G401 (cell line): ENCODE results near the gene FAM110D. TPM values are rescaled to one million over a fixed set of nuclear protein-coding genes. Genes with fewer than 3 reads are reported as not detected.

Source experiments
- DNase-seq: peaks from one replicate; pipeline ENCODE4 v3.0.0-alpha.2; 2015; ENCODE audit warnings: low spot score
- in situ Hi-C: cut with HindIII; loops from 2 replicates; pipeline ENCODE4 v1.10.0; 2016; ENCODE audit warnings: low sequenced_read_pairs, mixed read lengths
- total RNA-seq: library from RNA; depleted of rRNA; stranded (reverse); fragments of >200 nt; shearing (Covaris generic); gene quantifications from 2 replicates; pipeline ENCODE4 v1.2.3, GENCODE V29; 2014

FAM110D gene
- total RNA-seq, 1 experiment from 2014 or later, result 3.5 TPM

DNA sequence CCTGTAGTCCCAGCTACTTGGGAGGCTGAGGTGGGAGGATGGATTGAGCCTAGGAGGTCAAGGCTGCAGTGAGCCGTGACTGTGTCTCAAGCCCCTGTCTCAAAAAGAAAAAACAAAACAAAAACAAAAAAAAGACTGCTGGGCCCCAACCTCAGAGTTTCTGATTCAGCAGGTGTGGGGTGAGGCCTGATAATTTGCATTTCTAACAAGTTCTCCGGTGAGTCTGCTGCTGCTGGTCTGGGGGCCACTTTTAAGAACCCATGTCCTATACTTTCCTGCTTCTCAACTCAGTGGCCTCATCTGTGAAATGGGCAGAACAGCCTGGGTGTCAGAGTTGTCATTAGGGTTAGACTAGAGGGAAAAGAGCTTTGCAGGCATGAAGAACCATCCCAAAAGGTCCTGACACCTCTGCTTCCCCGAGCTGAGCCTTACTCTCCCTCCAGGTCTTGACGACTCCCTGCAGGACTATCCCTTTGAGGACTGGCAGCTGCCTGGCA, 21.2 kb downstream of the FAM110D start:
- in situ Hi-C loops, result no loop called here
- DNase-seq, result no peak

DNA sequence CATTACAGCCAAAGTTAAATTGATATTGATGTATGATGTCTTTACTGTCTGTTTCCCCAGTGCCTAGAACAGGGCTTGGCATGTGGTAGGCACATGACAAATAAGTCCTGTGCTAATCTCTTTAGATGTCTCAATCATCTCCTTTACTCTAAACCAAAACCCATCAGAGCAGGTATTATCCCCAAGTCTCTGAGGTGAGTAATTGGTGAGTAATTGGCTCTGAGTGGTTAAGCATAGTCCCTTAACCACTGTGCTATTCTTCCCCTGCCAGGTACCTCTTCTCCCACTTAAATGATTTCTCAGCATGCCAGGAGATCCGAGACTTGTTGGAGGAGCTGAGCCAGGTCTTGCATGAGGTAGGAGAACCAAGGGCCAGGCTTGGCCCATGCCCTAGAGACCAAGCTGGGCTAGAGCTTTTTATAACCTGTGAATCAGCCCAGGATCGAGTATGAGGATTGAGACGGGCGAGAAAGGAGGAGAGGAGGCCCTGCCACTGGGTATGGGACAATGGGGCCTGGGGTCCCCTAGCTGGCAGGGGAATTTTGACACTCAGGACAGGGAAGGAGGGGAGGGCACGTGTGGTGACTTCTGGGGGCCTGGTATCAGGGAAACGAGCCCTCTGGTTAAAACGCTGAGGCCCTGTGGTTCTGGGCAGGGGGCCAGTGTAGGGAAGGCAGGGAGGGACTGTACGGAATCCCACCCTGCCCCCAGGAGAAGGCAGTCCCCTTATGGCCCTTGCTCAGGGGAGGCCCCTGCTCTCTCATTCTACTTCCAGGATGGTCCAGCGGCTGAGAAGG, 22.9 kb downstream of the FAM110D start:
- in situ Hi-C loops, result no loop called here
- no peak for DNase-seq

GRCh38 chr1:26182383-26182696, 23.5 kb downstream of the FAM110D start:
- no peak for DNase-seq
- in situ Hi-C loops, result no loop called here

DNA sequence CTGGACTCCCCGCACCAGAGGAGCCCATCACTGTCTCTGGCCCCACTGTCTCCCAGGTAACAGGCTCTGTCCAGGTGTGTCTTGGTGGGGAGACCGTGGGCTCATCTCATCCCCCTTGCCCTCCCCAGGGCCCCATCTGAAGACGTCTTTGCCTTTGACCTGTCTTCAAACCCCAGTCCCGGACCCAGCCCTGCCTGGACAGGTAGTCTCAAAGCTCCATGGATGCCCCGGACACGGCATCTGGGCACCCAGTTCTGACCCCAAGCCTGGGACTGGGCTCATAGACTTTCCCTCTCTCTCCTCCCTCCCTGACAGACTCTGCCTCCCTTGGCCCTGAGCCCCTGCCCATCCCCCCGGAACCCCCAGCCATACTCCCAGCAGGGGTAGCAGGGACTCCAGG, 25.2 kb downstream of the FAM110D start:
- in situ Hi-C loops, result no loop called here
- DNase-seq, result no peak

DNA sequence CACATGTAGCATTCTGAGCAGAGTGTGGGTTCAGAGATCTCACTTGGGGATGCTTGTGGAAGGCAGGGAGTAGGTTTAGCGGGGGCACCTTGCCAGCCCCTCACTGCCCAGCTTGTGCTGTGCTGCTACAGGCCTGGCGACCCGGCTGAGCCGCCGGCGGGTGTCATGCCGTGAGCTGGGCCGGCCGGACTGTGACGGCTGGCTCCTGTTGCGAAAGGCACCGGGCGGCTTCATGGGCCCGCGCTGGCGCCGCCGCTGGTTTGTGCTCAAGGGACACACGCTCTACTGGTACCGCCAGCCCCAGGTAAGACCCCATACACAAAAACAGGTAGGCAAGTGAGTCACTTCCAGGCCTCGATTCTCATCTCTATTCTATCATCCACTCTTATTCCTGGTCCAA, 26.0 kb downstream of the FAM110D start:
- DNase-seq, result no peak
- in situ Hi-C loops, result no loop called here

GRCh38 chr1:26187882-26188281, 29.0 kb downstream of the FAM110D start:
- no peak for DNase-seq
- in situ Hi-C loops, result no loop called here

DNA sequence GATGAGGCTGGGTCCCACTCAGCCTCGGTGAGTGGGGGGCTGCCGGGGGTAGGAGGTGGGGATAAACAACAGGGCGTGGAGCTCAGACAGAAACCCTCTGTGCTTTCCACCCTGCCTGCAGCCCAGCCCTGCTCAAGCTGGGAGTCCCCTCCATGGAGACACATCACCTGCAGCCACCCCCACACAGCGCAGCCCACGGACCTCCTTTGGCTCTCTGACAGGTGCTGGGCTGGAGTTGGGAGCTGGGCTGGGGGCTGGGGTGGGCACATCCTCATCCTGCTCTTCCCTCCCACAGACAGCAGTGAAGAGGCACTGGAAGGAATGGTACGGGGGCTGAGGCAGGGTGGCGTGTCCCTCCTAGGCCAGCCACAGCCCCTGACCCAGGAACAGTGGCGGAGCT, 29.6 kb downstream of the FAM110D start:
- DNase-seq, result no peak
- in situ Hi-C loops, result no loop called here

DNA sequence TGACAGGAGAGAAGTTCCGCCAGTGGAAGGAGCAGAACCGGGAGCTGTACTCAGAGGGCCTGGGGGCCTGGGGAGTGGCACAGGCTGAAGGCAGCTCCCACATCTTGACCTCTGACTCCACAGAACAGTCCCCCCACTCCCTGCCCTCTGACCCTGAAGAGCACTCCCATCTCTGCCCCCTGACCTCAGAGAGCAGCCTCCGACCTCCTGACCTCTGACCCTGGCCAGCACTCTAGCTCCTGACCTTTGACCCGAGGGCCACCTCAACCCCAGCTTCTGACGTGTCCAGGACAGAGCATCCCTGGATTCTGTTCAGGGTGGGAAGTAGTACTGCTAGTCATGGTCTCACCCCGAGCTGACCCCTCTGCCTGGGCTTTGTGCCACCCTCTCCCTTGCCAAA, 30.5 kb downstream of the FAM110D start:
- DNase-seq, result no peak
- in situ Hi-C loops, result no loop called here

DNA sequence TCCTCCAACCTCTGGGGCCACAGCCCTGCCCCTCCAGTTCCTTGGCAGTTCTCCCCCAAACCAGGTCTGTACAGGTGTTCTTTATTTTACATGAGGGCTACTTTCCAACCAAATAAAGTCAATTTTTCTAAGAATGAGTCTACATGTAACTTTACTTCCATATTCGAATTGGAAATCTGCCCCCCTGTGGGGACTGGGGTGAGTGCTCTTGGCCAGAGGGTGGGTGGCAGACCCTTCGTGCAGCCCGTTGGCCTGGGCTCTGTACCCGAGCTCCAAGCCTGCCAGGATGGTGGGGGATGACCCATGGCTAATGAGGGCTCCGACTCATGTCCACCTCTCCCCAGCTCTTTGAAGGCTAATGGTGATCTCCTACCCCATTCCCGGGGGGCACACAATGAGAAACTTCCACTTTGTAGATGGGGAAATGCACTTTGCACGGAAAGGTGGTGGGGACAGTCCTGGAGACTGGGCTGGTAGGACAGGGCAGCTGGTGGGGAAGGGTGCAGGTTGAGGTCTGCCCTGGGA, 30.9 kb downstream of the FAM110D start:
- in situ Hi-C loops, result no loop called here
- no peak for DNase-seq

DNA sequence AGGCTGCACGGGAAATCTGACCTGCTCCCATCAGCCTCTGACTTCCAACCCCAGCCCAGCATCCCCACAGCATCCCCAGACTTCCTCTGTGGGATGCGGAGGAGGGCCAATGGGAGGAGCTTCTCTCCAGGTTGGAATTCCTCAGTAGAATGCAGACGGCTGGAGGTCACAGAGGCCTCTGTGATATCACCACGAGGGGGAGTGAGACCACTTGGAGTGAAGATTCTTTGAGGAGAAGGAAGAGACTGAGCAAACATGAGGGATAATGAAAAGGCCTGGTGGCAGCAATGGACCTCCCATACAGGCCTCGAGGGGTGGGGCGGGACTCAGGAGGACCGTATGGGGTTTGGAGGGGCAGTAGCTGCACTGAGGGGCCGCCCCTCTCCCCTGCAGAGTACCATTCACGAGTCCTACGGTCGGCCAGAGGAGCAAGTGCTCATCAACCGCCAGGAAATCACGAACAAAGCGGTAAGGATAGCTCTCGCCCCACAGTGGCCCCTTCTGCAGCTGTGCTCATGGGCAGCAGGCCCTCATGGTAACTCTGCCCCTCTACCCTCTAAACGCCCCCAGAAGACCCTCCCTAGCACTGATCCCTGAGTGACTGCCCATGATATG, 31.6 kb downstream of the FAM110D start, which contains the start of gene CATSPER4:
CATSPER4 (plus strand) TSS at position 230 of the 615 bp plus-strand sequence; CDS start at position 256, 26 bp downstream.
- in situ Hi-C loops, result no loop called here
- peak; percentile 29 for DNase-seq

GRCh38 chr1:26191739-26192138, 32.9 kb downstream of the FAM110D start:
- DNase-seq, result no peak
- in situ Hi-C loops, result no loop called here

DNA sequence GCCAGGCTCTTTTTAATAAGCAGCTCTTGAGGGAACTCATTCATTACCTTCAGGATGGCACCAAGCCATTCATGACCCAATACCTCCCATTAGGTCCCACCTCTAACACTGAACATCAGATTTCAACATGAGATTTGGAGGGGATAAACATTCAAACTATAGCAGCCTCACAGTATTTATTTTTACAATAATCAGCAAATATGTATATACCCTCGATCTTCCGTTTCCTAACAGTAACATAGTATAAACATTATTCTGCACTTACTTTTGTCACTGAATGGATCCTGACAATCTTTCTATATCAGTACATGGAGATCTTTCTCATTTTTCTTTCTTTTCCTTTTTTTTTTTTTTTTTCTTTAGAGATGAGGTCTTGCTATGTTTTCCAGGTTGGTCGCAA, 36.9 kb downstream of the FAM110D start:
- in situ Hi-C loops, result no loop called here
- DNase-seq, result no peak

DNA sequence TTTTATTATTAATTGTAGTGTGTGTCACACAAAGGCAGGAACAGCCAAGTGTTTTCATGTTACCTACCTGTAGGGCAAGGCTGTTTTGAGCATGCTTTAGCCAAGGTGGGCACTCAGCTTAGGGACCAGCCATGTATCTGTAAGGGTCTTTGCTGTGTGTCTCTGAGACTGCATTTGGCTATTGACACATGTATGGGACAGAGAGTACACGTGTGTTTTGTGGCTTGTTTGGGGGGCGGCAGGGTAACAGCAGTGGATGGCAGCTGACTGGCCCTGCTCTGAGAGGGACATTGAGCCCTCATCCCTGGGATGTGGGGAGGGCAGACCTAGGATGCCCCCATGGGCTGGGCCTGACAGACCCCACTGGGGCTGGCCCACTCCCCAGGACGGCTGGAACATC, 38.4 kb downstream of the FAM110D start:
- DNase-seq, result no peak
- in situ Hi-C loops, result no loop called here

GRCh38 chr1:26197813-26198212, 38.9 kb downstream of the FAM110D start:
- DNase-seq, result no peak
- in situ Hi-C loops, result no loop called here

DNA sequence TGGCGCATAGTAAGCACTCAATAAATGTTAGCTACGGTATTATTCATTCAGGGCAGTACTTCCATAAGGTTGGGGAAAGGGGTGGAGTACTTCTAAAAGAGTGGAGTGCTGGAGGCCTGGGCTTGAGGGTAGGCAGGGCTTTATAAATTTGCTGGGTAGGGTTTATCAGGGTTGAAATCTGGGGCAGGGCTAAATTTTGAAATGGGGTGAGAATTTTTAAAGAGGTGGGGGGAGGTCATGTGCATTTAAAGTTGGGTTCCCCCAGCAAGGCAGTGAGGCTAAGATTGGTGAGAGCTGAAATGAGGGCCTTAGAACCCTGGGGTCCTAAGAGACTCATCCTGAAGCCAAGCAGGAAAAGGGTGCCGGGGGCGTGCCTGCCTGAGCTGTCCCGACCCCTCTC, 41.5 kb downstream of the FAM110D start:
- no peak for DNase-seq
- in situ Hi-C loops, result no loop called here

DNA sequence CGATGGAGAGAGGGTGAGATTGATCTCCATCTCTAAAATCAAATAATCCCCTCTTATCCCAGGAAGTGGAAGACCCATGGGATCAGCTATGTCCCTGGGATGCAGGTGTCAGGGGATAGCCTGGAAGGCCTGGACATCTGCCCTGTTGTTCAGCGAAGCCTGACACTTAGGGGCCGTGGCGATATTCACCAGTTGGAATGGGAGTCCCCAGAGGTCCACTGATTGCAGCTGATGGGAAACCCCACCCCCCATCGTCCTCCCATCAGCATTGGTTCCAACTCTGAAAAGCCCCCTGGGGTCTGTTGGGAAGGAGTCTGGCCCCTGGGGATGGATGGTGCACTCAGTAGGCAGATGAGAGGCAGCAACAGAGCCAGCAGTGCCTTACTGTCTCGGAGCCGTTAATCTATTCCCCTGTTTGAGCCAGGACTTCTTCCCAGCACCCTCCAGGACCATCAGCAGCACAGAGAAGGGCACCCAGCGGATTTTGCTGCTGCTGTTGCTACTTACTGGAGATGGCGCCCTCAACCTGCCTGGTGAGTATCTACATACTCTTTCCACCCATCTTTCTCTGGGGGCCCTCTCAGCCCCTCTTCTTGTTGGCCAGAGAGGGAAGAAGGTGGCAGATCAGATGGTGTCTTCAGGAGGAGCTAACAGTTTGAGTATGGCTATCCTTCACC, 44.9 kb downstream of the FAM110D start:
- in situ Hi-C loops, result no loop called here
- DNase-seq, result no peak

GRCh38 chr1:26210147-26210870, 51.4 kb downstream of the FAM110D start:
- DNase-seq, result no peak
- in situ Hi-C loops, result no loop called here

- in situ Hi-C loops, result no loop called here
- no peak for DNase-seq
Observed at GRCh38 chr1:26212726-26213125, 53.8 kb downstream of the FAM110D start.

DNA sequence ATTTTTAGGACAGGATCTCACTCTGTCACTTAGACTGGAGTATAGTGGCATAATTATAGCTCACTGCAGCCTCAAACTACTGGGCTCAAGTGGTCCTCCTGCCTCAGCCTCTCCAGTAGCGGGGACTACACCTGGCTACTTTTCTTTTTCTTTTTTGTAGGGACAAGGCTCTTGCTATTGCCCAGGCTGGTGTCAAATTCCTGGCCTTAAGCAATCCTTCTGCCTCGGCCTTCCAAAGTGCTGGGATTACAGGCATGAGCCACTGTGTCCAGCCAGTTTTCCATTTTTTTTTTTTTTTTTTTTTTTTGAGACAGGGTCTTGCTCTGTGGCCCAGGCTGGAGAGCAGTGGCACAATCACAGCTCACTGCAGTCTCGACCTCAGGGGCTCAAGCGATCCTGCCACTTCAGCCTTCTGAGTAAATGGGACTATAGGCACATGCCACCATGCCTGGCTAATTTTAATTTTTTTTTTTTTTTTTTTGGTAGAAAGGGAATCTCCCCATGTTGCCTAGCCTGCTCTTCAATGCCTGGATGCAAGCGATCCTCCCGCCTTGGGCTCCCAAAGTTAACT, 54.5 kb downstream of the FAM110D start:
- no peak for DNase-seq
- in situ Hi-C loops, result no loop called here
